22Rv1 (cell line): ENCODE measurements around the gene ARPC5L.

Source experiments
- CTCF ChIP-seq: fragments of 450-650 bp; IDR thresholded peaks from 2 replicates; pipeline ENCODE4 v1.5.1; 2017; ENCODE audit warnings: mild to moderate bottlenecking
- ZFX ChIP-seq: fragments of 450-650 bp; IDR thresholded peaks from 2 replicates; pipeline ENCODE4 v1.6.1; 2017; ENCODE audit warnings: antibody characterized with exemption, borderline replicate concordance

GRCh38 chr9:124835026-124835557 lies 26.8 kb upstream of the ARPC5L start:
- TF ChIP-seq CTCF (no peak), ZFX (no peak)
